Fibroblast of the conjunctiva (primary cell): Measurements from ENCODE around the gene PSORS1C1.
"Not testable (repeated sequence)": the region's sequence is repeated elsewhere in the genome, so short reads cannot be mapped to it uniquely, and the experiment has no call there.

ENCODE experiments used
- DNase-seq: peaks from one replicate; pipeline ENCODE4 v3.0.0-alpha.2; 2010; ENCODE audit warnings: low read depth

The PSORS1C1 gene

GRCh38 chr6:31158863-31159855 is 44.6 kb downstream of the PSORS1C1 start:
- no peak for DNase-seq

- DNase-seq = no peak
These were observed 46.9 kb downstream of the PSORS1C1 start for GRCh38 chr6:31161216-31162126.

- DNase-seq = no peak
These were observed 48.0 kb downstream of the PSORS1C1 start for GRCh38 chr6:31162463-31163165.

- no peak for DNase-seq
These were observed 49.3 kb downstream of the PSORS1C1 start for GRCh38 chr6:31163922-31164321.

GRCh38 chr6:31164475-31165063 is 50.0 kb downstream of the PSORS1C1 start:
- DNase-seq = not testable (repeated sequence)

GRCh38 chr6:31165064-31165832 is 50.6 kb downstream of the PSORS1C1 start:
- DNase-seq = not testable (repeated sequence)

- no peak for DNase-seq
These were observed 51.4 kb downstream of the PSORS1C1 start for GRCh38 chr6:31165986-31166385.

GRCh38 chr6:31168606-31169005 is 54.0 kb downstream of the PSORS1C1 start:
- no peak for DNase-seq

- DNase-seq = no peak
These were observed 54.7 kb downstream of the PSORS1C1 start for GRCh38 chr6:31169123-31169857.

GRCh38 chr6:31169858-31170599 is 55.4 kb downstream of the PSORS1C1 start:
- DNase-seq = not testable (repeated sequence)

- DNase-seq = no peak
These were observed 55.9 kb downstream of the PSORS1C1 start, which contains the start of gene POU5F1 for GRCh38 chr6:31170600-31170881. TSS of gene POU5F1 (minus strand) at chr6:31170682. CDS start at chr6:31170620, 62 bp downstream.

- DNase-seq = no peak
These were observed 56.5 kb downstream of the PSORS1C1 start for GRCh38 chr6:31170987-31171671.

GRCh38 chr6:31171931-31172905 is 57.6 kb downstream of the PSORS1C1 start:
- no peak for DNase-seq

- DNase-seq = no peak
These were observed 58.4 kb downstream of the PSORS1C1 start for GRCh38 chr6:31172973-31173384.

- DNase-seq = no peak
These were observed 58.8 kb downstream of the PSORS1C1 start for GRCh38 chr6:31173406-31173805.

GRCh38 chr6:31174378-31174777 is 59.8 kb downstream of the PSORS1C1 start:
- DNase-seq = no peak

GRCh38 chr6:31175971-31176370 is 61.4 kb downstream of the PSORS1C1 start:
- DNase-seq = no peak
